ENCODE results near the gene RNASE3. TPM values are rescaled to one million over a fixed set of nuclear protein-coding genes. Genes with fewer than 3 reads are reported as not detected.
"Not testable (repeated sequence)": the region's sequence is repeated elsewhere in the genome, so short reads cannot be mapped to it uniquely, and the experiment has no call there.

Gene RNASE3
- total RNA-seq, 4 donors from 2014 or later, result not detected

DNA sequence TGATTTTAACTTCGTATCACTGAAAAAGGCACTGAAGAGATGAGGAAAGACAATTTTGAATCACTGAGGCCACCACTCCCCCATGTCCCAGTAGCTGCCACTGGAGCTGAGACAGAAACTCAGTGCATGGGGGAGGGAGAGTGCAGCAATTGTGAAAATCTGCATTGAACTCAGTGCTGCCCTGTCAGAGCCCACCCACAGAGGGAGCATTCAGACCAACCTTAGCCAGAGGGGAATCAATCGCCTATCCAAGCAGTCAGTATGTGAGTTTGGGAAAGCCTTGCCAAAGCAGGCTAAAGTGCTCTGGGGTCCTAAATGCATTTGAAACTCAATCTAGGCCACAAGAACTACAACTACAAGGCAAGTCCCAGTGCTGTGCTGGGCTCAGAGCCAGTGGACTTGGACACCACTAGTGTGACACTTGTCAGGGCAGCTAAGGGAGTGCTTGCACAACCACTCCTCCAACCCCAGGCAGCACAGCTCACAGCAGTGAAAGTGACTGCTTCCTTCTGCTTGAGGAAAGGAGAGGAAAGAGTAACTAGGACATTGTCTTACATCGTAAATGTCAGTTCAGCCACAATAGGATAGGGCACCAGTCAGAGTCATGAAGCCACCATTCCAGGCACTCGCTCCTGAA is 13.3 kb downstream of the RNASE3 start:
- DNase-seq (ENCODE audit: low spot score) (no peak), ATAC-seq (ENCODE audit: low FRiP score) (no peak)
- TF ChIP-seq, protein P1, sequence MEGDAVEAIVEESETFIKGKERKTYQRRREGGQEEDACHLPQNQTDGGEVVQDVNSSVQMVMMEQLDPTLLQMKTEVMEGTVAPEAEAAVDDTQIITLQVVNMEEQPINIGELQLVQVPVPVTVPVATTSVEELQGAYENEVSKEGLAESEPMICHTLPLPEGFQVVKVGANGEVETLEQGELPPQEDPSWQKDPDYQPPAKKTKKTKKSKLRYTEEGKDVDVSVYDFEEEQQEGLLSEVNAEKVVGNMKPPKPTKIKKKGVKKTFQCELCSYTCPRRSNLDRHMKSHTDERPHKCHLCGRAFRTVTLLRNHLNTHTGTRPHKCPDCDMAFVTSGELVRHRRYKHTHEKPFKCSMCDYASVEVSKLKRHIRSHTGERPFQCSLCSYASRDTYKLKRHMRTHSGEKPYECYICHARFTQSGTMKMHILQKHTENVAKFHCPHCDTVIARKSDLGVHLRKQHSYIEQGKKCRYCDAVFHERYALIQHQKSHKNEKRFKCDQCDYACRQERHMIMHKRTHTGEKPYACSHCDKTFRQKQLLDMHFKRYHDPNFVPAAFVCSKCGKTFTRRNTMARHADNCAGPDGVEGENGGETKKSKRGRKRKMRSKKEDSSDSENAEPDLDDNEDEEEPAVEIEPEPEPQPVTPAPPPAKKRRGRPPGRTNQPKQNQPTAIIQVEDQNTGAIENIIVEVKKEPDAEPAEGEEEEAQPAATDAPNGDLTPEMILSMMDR (IDR thresholded peaks at IDR 0.05), result no peak

GRCh38 chr14:20905676-20906075 is 14.5 kb downstream of the RNASE3 start:
- DNase-seq (ENCODE audit: low spot score) (no peak), ATAC-seq (ENCODE audit: low FRiP score) (no peak)
- TF ChIP-seq, protein P1 (IDR thresholded peaks at IDR 0.05), result no peak

DNA sequence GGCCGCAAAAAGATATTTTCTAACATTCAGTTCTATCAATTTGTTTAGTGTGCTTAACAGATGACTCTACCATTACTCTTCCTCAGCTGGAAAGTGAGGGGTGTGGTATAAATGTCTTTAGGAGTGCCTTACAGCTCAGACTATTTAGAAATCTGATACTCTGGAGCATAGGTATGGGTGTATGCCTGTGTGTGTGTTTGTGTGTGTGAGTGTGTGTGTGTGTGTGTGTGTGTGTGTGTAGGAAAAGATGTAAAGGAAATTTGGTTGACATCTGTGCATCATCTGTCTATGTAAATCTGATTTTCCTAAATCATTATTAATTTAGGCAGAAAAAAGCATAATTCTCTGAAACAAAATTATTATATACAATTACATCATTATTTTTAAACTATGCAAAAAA is 16.0 kb downstream of the RNASE3 start:
- TF ChIP-seq, protein P1 (IDR thresholded peaks at IDR 0.05), result no peak
- ATAC-seq (ENCODE audit: low FRiP score) (no peak), DNase-seq (ENCODE audit: low spot score) (no peak)

GRCh38 chr14:20910822-20911221 is 19.6 kb downstream of the RNASE3 start:
- not testable (repeated sequence) for DNase-seq (ENCODE audit: low spot score); ATAC-seq (ENCODE audit: low FRiP score)

DNA sequence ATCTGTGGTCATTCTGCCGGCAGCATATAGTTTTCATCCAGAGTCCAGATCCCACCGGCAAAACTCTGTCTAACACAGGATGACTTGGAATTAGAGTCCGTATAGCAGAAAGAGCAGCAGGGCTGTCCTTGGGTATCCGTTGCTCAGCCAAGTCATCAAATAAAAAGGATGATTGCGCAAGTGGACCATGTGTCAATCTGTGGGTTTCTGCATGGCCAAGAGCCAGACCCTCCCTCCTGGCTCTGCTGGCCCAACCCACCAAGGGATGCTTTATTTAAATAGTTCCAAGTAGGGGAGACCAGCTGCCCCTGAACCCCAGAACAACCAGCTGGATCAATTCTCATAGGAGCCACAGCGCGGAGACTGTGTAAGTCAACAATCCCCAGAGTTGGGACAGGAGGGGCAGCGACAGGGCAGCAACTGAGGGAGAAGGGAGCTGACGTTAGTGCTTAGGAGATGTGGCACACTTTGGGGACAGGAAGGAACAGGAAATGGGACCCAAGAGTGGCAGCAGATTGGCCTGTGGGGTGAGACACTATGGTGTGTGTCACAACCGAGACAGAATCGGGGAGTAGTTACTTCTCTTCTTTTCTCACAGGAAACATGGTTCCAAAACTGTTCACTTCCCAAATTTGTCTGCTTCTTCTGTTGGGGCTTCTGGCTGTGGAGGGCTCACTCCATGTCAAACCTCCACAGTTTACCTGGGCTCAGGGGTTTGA is 28.0 kb downstream of the RNASE3 start:
- DNase-seq (ENCODE audit: low spot score); ATAC-seq (ENCODE audit: low FRiP score): not testable (repeated sequence)

DNA sequence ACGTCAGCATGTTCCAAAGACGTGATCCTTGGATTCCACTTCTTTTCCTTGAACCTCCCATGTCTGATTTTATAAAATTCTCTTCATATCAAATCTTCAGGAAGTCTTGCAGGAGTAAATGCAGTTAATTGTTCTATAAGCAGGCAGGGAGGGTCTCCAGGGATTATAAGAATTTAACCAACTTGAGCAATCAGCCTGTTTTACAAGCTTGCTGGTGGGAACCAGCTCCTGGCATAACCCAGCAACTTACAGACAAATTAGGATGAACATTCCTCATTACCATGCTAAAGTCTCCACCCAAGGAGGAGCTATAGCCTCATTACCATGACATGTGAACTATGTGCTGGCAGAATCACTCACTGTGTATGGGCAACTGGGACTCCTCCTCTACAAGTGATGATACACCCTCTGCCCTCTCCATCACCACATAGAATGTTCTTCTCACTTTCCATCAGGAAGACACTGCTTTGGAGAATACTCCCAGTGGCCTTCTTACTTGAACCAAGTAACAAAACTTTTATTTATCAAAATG is 32.6 kb downstream of the RNASE3 start:
- DNase-seq (ENCODE audit: low spot score); ATAC-seq (ENCODE audit: low FRiP score): not testable (repeated sequence)

GRCh38 chr14:20934148-20934762 is 43.1 kb downstream of the RNASE3 start:
- TF ChIP-seq, protein P1 (IDR thresholded peaks at IDR 0.05), result no peak
- no peak for DNase-seq (ENCODE audit: low spot score)
- ATAC-seq (ENCODE audit: low FRiP score), result no peak

DNA sequence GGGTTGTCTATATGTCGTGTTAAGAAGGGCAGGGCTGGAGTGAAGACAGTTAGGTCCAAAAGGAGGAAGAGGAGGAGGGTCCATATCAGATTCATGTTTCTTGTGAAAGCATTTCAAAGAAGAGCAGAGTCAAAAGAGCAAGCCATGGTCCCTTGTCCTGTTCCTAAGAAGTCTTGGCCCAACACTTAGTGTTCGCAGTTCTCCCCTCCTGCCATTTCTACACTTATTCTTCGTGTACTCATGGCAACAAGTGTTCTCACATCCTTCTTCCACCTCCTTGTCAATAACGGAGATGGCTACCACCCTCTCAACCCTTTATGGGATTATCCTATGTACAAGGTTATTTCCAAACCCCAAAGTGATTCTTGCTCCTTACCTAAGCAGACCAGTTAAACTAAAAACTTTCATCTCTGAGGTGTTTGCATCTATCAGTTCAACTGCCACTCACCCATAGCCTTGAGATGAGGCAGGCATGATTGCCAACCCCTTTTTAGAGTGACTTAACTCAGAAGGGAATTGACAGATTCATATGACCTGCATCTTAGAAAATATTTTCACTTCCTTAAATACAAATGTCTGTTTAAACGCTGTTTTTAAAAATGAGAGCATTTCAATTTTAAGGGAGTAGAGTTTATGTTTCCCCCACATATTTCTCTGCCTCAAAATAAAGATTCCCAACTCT is 44.3 kb downstream of the RNASE3 start:
- no peak for DNase-seq (ENCODE audit: low spot score)
- TF ChIP-seq, protein P1 (IDR thresholded peaks at IDR 0.05), result no peak
- no peak for ATAC-seq (ENCODE audit: low FRiP score)

Measured in omental fat pad (tissue), 4 donors.